Endometrial microvascular endothelial cells (primary cell): Measurements from ENCODE around the gene FAM53B. TPM values are rescaled to one million over a fixed set of nuclear protein-coding genes. Genes with fewer than 3 reads are reported as not detected.

Source experiments
- in situ Hi-C: cut with HindIII; loops from 2 replicates; pipeline ENCODE4 v1.10.0; 2017; ENCODE audit warnings: low sequenced_read_pairs, low pct_unique_long_range_greater_than_20kb; ENCODE audit errors: inconsistent ontology term
- total RNA-seq: library from RNA; depleted of rRNA; stranded (reverse); fragments of >200 nt; gene quantifications from one replicate; pipeline ENCODE4 v1.2.3, GENCODE V29; 2015; ENCODE audit errors: inconsistent ontology term

The FAM53B gene
- total RNA-seq, 1 donor from 2014 or later: 12.3 TPM

DNA sequence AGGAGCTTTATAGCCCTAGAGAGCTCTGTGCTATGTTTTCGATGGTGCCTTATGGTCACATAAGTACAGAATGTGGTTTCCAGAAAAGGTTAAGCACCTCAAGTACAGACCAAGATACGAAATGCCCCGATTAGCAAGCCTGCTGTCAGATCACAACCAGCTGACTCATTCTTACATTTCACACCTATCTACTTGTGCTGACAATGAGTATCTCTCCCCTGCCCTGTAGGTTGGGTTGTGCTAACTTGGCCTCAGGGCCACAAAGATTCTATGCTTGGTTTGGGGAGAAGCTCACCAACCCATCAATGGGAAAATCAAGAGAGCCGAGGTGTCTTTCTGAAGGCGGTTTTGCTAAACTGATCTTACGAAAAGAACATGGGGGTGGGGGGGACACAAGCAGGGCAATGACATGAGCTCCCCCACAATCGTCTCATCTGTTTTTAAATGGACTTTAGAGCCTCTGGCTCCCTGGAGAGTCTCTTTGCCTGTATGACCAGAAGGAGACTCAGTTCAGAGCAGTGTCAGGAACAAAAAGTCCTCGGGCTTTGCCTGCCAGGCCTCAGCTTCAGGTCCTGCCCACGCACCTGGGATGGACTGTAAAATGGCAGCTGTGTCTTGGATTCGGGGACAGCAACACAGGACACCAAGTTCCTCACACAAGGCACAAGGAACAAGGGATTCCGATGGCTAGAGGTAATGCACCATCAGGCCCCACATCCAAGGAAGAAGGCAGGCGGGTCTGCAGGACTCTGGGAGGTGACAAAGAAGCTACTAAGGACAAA, 55.1 kb downstream of the FAM53B start:
- in situ Hi-C loops: no loop called here

- in situ Hi-C loops: no loop called here
Measured at GRCh38 chr10:124688386-124688785, 55.8 kb downstream of the FAM53B start.

- in situ Hi-C loops: no loop called here
Measured at GRCh38 chr10:124686707-124687376, 57.3 kb downstream of the FAM53B start.

DNA sequence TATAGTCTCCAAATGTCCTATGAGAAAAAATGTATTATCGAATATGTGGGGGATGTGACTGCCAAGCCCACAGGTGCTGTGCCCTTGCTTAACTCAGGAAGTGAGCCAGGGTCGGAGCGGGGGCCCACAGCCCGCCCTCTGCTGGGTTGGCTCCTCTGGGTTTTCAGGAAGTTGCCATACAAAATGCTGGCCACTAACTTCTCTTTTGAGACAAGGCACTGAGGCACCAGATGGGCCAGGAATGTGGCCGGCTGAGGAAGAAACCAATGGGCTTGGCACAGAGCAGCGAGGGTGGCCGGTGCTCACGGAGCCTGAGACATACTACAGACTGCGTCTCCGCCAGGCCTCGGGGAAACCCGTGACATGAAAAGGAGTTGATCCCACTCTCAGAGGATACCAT, 58.9 kb downstream of the FAM53B start:
- in situ Hi-C loops: no loop called here

DNA sequence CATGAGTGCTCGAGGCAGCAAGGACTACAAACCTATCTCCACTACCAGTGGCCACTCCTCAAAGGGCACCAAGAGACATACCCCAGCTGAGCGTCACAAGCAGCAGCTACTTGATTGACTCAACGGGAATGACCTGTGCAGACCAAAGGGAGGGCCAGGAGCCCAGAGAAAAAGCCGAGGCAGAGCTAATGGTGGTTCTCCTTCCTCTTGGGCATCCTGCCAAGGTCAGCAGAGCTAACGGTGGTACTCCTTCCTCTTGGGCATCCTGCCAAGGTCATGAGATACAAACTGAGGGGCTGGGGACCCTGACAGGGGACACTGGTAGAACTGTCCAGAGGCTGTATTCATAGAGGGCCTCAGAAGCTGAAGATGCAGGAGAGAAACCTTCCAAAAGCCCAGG, 60.4 kb downstream of the FAM53B start:
- in situ Hi-C loops: no loop called here

DNA sequence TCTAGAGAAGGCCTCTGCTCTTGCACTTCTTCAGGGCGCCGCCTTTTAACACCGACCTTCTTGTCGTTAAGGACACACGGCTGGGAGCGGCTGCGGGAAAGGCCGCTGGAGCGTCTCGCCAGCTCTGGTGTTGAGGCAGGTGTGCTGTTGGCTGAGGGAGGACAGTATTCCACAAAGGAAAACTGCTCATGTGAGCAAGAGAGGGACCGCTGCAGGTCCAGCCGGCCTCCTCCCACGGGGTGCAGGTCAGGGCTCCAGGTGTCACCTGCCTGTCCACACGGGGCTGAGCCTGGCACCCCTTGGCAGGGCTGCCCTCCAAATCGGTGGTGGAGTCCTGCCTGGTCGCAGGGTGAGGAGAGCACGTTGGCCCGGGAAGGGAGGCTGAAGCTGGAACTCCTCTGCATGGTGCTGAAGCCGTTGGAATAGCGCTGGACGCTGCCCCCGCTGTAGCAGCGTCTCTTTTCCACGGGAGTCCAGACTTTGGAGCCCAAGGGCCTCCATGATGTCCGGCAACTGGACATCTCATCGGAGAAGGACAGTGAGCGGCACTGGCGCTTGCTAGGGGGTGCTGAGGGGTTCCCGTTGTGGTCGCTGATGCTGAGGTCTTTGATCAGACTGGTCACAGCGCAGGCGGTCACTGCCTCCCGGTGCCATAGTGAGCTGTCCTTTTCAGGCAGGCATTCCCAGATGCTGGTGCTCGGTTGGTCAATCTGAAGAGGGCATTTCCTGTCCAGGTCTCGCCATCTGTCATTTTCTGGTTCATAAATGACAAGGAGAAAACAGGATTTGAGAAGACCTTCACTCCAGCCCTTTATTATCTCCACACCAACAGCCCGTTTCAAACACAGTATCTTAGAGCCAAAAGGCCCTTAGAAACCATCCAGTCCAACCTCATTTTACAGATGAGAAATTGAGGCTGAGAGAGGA, 62.3 kb downstream of the FAM53B start:
- in situ Hi-C loops: no loop called here

DNA sequence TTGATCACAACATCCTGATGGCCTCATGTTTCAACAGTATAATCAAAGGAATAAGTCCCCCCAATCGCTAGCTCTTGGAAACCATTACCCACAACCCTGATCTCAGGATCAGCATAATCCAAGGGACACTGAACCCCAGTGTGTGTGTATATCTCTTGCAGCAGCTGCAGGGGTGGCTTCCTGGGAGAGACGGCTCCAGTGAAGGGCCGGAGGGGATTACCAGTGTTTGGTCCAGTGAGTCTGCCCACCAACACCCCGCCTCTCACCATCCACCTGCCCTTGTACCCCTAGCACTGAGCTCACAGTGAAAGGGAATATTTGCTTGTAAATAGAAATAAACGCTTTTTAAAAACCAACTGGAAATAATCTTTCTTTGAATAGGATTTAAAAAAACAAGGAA, 63.1 kb downstream of the FAM53B start:
- in situ Hi-C loops: no loop called here

- in situ Hi-C loops: no loop called here
Measured at GRCh38 chr10:124680675-124681074, 63.5 kb downstream of the FAM53B start.

GRCh38 chr10:124679401-124679800, 64.8 kb downstream of the FAM53B start:
- in situ Hi-C loops: no loop called here

- in situ Hi-C loops: no loop called here
Measured at GRCh38 chr10:124678557-124679240, 65.5 kb downstream of the FAM53B start.

- in situ Hi-C loops: no loop called here
Measured at GRCh38 chr10:124677749-124678556, 66.2 kb downstream of the FAM53B start.

DNA sequence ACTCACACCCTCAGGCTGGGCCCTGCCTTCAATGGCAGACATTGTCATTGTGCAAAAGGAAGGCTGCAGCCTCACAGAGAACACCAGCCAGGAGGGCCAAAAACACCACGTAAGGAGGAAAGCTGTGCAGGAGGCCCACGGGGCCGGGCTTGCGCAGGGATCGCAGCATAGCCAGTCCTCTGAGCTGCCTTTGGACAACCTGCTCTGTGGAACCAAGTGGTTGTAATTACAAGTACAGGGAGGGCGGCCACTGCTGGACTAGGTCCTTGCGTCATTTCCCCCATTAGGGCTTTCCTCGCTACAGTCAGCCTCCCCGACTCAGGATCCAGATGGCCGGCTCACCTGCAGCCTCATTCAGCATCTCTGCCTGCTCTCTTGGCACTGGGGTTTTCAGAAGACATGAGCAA, 66.9 kb downstream of the FAM53B start:
- in situ Hi-C loops: no loop called here

- in situ Hi-C loops: no loop called here
Measured at GRCh38 chr10:124676416-124677062, 67.6 kb downstream of the FAM53B start.

DNA sequence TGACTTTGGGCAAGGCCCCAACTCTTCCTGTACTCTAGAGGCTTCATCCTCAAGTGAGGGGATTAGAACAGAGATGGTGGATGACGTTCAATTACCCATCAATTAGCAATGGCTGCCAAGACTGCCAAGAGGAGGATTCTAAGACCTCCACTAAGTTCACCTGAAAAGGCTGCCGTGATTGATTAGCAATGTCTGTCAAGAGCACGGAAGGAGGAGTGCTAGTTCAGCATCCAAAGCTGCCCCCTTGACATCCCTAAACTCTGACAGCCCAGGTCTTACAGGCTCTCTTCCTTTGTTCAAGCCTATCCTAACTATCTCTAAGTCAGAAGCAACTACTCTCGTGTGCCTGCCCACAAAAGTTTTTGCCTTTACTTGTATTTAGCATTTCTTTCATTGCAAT, 68.4 kb downstream of the FAM53B start:
- in situ Hi-C loops: no loop called here

DNA sequence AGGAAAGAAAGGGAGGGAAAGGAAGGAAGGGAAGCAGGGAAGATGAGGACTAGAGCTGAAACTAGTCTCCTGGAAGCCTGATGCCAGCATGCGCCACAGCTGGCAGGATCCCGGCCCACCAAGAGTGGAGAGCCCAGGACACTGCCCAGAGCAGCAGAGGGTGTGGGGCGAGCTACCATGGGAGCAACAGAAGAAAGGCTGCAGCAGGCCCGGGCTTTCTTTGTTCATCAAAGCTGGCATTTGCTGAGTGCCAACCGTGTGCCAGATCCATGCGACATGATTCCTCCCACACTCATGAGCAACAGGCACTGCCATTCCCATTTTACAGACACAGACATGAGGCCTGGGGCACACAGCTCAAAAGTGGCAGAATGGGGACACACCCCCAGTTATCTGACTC, 68.9 kb downstream of the FAM53B start:
- in situ Hi-C loops: no loop called here

DNA sequence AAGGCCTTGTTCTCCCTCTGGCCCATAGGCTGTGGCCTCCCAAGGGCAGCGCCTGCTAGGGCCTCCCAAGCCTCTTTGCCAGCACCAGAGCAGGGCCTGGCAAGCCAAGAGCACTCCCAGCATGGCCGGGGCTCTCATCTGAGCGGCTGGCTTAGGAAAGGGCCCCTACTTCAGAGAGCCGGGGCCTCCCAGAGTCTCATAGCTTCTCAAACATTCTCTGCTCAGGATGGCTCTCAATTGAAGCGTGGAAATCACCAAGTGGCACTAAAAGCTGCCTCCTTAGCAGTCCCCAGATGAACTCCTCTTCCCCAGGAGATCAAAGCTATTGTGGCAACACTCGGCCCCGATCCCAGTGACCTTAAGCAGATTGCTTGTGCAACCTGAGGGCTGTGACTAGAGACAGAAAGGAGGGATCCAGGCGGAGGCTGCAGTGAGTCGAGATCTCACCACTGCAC, 69.4 kb downstream of the FAM53B start:
- in situ Hi-C loops: no loop called here

DNA sequence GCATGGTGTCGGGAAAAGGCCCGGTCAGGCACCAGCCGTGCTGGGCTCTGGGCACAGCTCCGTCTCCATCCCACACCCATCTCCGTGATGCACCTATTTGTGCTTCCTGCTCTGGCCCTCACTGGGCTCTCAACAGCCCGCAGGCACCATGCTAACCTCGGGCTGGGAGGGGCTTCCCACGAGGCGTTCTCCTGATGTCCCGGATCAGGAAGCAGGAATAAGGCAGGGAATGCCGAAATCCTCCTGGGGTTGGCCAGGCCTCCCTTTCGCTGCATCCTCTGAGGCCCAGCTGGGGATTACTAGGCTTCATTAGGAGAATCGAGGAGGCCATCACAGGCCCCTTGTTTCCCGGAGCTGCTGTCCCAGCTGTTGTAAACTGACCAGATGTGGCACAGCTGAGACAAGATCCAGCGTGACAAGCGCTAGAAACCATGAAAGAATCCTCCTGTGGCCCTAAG, 72.0 kb downstream of the FAM53B start:
- in situ Hi-C loops: no loop called here
